ENCODE data around the gene ADORA2A.

Gene ADORA2A

DNA sequence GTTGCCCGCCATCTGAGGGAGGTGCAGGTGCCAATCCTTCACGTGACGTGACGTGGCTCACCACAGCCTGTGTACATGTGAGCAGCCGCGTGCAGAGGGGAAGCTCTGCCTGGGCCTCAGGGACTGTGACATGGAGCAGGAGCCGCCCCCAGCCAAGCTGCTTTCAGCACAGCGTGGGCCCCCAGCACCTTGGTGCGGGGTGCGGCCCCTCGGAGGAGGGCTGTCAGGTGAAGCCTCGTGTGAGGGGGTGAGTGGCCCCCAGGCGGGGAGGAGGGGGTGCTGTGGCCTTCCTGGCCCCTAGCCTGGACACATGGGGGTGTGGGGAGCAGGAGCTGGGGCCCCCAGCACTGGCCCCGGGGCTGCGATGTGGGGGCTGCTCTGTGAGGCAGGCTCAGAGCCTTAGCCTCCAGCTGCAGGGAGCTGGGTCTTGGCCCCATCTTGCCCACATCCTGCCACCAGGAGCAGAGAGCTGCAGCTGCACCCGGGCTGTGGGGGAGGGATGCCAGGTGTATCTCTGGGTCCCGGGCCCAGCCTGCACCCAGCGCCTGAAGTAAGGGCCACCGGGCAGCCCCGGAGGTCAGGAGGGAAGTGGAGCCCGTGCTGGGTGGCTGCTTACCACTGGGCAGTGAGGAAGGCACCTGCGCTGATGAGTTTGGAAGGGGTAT, at the start of gene ADORA2A:
Gene ADORA2A, plus strand, starts transcription at position 100 of the 665 bp plus-strand sequence. CDS start 5,806 bp downstream, outside the sequence.
- DNase-seq (ENCODE audit: insufficient read length, low spot score) (peak; percentile 85), FAIRE-seq (peak; percentile 90)

DNA sequence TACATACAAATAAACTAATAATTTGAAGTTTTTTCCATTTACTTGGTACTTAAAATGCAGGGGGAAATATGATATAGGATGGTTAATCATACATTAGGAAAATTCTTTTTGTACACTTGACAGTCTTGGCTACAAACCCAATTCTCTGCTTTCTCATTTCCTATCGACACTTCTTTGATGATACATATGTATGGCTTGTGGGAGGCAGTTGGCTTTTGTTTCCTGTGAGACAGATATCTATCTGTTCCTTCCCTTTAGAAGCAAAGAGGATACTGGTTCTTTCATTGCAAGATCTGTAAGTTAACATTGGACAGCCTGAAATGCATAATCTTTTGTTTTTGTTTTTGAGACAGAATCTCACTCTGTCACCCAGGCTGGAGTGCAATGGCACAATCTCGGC, 47.9 kb upstream of the ADORA2A start:
- DNase-seq (ENCODE audit: insufficient read length, low spot score), result no peak

DNA sequence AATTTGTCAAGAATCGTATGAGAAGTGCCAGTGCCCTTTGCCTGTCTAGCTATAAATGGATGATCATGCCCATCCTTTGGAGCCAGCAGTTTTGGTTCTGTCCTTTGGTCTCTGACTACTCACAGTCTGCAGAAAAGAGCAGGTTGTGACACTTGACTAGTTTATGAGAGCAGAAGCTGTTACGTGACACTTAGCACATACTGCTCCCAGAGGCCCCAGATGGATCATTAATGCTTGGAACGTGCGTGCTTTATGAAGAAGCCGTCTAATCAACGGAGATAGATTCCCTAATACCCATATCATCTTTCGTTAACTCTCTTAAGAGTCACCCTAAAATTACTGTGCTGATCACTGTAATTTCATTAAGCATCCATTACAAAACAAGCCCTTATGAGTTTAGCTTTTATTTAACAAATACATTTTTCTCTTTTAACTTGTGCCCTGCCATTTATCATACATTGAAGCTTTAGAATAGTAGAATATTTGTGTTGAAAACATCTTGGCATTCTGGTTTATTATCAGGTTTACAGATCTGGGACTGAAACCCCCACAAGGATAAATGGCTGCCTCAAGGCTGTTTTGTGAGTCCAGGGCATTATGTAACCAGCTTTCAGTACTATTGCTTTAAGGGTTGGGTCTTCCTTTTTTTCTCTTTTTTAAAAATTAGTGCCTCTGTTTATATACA, 47.0 kb upstream of the ADORA2A start:
- no peak for FAIRE-seq
- no peak for DNase-seq (ENCODE audit: insufficient read length, low spot score)

More for the DNA sequence above, 47.9 kb upstream of the ADORA2A start:
- no peak for FAIRE-seq

DNA sequence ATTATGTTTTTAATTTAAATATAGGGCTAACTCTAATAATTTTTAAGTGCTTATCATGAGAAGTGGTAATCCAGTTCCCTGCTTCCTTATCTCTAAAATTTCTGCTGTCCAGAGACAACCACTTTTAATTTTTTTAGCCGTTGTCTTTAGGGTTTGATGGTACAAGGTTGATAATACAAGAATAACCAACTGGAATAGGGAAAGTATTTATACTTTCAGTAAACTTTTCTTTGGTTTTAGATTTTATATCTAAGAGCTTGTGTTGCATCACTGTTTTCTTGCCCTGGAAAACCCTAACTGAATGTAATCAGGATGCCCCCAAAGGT, 46.5 kb upstream of the ADORA2A start:
- FAIRE-seq (no peak), DNase-seq (ENCODE audit: insufficient read length, low spot score) (no peak)

DNA sequence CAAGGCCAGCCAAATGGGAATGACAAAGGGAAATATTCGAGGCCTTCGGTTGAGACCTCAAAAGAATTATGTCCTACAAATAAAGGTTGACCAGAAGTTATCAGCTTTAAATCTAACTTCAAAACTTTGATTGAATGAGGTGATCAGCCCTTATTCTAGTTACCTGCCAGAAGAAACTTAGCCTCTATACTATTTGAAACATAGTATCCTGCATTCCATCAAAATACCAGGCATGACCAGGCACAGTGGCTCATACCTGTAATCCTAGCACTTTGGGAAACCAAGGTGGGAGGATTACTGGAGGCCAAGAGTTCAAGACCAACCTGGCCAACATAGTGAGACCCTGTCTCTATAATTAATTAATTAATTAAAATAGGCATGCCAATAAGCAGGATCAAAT, 44.3 kb upstream of the ADORA2A start:
- DNase-seq (ENCODE audit: insufficient read length, low spot score) (no peak), FAIRE-seq (no peak)

DNA sequence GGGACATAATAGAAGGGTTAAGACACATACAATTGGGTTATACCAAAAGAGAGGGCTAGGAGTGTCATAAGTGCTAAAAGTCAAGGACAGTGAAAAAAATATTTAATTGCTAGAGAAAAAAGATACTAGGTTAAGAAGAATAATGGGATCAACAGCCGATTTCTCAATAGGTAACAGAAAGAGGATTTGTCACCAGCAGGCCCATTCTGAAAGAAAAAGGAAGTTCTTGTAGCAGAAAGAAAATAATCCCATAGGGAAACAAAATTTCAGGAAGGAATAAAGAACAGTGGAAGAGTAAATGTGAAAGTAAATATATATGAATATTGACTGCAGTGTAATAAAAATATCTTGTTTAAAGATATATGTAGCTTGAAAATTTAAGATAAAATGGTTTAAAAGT, 43.3 kb upstream of the ADORA2A start:
- FAIRE-seq (no peak), DNase-seq (ENCODE audit: insufficient read length, low spot score) (no peak)

DNA sequence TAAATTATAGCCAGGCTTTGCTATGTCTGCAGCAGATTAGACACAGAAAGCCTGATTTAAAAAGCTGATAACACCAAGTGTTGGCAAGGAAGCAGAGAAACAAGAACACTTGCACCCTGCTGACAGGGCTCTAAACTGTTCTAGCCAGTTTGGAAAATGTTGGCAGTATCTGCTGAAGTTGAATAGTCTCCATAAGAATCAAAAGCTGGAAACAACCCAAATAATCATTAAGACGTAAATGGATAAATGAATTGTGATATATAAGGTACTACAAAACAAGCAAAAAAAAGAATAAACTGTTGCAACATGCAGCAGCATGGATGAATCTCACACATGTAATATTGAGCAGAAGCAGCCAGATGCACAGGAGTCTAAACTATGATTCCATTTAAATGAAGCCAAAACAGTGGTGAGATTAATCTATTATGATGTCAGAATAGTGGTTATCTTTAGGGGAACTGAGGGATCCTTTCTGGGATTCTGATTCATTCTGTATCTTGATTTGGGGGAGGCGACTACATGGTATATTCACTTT, 40.4 kb upstream of the ADORA2A start:
- FAIRE-seq, result peak; percentile 23
- DNase-seq (ENCODE audit: insufficient read length, low spot score), result no peak

DNA sequence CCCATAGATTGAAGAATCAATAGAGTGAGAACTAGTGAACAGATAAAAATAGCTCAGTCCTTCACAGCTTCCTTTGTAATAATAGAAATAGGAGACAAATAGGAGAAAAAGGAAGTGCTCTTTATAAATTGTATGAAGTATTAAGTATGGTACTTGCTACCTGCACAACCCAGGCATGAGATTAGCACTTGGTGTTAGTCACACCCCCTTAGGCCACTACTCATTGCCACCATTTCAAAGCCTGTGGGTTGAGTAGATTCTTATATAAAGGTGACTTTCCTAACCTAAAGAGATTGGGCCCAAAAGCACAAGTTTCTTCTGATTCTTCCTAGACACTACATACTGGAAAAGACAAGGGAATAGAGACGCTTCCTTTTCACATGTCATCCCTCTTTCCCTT, 37.7 kb upstream of the ADORA2A start:
- DNase-seq (ENCODE audit: insufficient read length, low spot score), result no peak
- no peak for FAIRE-seq

DNA sequence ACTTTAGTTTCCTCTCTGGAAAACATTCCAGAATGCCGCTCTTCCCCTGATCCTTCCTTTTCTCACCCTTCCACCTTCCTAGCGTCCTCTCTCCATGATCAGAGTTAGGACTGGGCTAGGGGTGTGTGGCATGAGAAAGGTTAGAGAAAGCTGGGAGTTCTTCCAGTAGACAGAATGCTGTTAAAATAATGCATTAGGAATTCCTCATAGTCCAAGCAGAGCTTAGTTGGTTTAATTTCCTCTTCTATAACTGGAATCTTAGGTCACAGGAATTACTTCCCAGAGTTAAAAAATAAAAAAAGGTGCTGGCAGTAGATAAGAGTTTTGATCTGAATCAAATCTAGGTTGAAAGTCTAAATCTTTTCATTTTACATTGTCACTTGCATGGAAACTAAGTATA, 37.2 kb upstream of the ADORA2A start:
- DNase-seq (ENCODE audit: insufficient read length, low spot score) (no peak), FAIRE-seq (no peak)

DNA sequence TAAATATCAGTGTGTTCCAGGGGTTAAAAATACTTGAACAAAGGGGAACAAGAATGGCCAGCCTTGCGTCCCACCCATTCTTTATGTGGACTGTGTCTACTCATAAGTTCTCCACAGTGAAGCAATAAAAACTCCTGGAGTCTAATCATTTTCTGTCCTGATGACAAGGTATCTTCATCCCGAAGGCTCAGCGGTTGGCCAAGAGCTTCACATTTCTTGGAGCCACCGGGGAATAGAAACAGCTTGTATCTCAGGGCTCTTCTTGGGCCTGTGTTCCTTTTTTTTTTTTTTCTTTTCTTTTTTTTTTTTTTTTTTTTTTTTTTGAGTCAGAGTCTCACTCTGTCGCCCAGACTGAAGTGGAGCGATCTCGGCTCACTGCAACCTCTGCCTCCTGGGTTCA, 36.8 kb upstream of the ADORA2A start:
- FAIRE-seq, result no peak

DNA sequence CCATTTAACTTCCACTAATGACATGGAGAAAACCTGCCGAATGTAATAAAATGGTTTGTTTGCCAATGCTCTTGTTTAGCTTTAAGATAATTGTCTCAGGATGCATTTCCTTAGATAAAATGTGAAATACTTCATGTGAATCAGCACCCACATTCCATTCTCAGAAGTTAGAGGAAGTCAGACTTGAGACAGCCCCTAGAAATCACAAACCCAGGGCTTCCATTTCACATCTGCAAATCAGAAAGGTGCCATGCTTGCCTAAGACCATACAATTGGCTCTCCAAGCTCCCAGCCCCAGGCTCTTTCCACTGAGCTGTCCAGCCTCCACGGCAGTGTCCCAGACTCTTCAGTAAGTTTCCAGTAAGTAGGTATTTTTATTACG, 35.6 kb upstream of the ADORA2A start:
- no peak for DNase-seq (ENCODE audit: insufficient read length, low spot score)
- FAIRE-seq, result no peak

More for the DNA sequence above, 36.8 kb upstream of the ADORA2A start:
- DNase-seq (ENCODE audit: insufficient read length, low spot score), result no peak

DNA sequence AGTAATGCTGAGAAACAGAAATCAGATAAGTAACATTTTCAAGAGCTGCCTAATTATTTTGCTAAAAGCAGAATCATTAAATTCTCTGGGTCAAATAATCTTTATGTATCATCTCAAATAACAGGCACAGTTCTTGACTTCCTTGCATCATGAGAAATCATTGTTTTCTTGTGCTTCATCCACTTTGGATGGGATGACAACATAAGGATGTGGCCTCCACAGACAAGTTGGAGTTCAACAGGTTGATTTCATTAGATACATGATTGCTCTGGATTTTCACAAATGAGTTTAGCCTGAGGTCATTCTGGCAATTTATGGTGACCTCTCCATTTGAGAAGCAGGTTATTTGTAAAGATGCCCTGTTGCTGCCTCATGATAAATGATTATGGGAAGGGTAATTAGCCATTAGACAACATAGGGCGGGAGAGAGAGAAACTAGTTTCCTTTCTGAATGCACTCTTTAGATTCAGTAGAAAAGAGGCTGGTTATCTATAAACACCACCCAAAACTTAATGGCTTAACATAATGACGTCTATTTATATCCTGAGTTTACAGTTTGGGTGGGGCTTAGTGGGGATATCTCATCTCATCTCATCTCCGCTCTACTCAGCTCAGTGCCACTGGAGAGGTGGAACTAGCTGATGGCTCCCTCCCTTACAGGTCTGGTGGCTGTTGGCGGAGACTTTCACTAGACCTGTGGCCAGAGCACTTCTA, 35.0 kb upstream of the ADORA2A start:
- DNase-seq (ENCODE audit: insufficient read length, low spot score) (no peak), FAIRE-seq (no peak)

DNA sequence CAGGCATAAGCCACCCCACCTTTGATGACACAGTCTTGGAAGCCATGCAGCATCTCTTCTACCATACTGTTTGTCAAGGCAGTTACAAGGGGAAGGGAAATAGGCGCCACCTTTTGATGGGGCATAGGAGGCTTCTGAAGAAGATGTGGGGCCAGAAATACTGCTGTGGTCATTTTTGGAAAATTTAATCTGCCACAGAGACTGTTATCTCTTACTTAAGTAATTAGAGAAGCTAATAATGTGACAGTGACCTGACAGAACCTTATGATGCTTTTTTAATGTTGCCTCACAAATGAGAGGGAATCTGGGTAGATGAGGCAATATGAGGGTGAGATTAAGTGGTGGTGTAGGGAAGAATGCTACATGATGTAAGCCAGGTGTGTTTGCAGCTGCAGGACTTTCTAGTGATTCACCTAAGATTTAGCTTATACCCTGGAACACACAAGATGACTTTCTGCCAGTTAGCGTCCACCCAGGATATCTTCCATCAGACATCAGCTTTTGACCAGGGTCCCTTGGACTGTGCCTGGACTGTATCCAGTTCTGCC, 34.3 kb upstream of the ADORA2A start:
- DNase-seq (ENCODE audit: insufficient read length, low spot score) (no peak), FAIRE-seq (no peak)

DNA sequence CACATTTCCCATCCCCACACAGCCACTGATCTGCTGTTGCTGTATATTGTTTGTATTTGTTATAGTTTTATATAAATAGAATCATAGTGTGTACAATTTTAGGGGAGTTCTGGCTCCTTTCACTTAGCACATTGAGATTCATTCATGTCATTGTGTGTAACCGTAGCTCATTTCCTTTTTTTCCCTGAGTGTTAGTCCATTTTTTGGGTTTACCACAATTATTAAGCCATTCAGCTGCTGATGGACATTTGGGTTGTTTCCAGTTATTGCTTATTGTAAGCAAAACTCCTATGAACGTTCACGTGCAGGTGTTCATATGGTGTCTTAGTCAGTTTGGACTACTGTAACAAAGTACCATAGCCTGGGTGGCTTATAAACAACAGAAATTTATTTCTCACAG, 33.6 kb upstream of the ADORA2A start:
- no peak for DNase-seq (ENCODE audit: insufficient read length, low spot score)
- FAIRE-seq, result no peak

DNA sequence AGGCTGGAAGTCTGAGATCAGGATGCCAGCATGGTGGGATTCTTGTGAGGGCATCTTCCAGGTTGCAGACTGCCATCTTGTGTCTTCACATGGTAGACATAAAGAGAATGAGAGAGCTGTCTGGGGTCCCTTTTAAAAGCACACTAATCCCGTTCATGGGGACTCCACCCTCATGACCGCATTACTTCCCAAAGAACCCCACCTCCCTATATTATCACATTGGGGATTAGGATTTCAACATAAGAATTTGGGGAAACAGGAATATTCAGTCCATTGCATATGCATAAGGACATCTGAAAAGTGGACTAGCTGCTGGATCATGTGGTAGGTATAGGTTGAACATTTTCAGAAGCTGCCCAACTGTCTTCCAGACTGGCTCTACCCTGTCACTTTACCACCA, 33.1 kb upstream of the ADORA2A start:
- FAIRE-seq, result no peak

DNA sequence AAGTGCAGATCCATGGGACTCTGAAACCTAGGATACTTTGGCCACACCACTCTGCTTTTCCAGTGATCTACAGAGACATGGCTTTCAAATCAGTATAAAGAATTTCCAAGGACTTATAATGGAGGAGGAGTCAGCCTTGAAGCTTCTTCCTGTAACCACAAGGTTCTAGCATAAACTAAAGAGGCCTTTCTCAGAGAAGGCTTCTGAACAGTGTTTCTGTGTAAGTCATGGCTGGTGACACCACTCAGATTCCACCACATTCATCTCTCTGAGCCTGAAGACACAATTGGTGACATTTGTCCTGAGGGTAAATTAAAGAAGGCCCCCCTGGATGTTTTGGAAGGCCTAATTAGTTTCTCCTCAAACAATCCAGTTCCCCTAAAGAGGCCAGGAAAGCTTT, 29.0 kb upstream of the ADORA2A start:
- FAIRE-seq (no peak), DNase-seq (ENCODE audit: insufficient read length, low spot score) (no peak)

More for the DNA sequence above, 33.1 kb upstream of the ADORA2A start:
- no peak for DNase-seq (ENCODE audit: insufficient read length, low spot score)

DNA sequence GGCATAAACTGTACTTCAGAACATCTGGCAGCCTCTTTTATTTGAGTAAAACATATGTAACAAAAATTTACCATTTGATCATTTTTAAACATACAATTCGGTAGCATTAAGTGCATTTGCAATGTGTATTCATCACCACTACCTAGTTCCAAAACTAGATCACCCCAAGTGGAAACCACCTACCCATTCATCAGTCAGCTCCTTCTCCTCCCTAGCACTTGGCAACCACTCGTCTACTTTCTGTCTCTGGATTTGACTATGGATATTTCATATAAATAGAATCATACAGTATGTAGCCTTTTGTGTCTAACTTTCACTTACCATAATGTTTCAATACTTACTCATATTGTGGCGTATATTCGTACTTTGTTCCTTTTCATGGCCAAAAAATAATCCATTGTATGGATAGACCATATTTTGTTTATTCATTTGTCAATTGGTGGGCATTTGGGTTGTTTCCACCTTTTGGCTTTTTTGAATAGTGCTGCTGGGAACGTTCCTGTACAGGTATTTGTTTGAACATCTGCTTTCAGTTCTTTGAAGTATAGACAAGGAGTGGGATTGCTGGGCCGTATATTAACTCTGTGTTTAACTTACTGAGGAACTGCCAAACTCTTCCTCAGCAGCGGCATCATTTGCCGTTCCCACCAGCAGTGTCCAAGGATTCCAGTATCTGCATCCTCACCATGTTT, 27.2 kb upstream of the ADORA2A start:
- DNase-seq (ENCODE audit: insufficient read length, low spot score), result no peak
- FAIRE-seq, result no peak

DNA sequence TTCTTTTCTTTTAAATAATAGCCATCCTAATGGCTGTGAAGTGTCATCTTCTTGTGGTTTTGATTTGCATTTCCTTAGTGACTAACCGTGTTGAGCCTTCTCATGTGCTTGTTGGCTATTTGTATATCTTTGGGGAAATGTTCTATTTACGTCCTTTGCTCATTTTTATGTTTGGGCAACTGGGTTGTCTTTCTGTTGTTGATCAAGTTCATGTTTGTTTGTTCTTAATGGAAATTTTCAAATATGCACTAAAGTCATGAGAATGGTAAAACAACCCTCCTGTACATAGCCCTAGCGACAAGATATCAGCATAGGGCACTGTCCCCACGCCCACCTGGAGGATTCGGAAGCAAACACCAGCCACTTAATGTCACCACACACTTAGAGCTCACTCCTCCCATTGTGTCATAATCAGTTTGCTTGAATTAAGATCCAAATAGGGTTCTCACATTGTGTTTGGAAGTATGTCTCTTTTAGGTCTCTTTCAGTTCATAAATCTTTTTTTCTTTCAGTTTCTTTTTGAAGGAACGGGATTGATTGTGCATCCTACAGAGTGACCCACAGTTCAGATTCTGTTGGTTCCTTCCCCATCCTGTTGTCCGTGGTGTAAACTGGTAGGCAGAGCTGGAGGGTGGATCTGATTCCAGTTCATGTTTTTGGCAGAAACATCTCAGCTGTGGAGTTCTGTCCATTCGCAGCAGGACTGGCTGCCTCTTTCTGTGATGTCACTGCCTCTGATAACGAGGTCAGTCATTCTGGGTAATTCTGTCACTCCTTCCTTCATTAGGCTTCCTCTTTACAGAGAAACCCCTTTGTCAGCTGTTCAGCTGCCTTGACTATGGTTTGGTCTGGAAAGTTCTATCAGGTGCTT, 26.4 kb upstream of the ADORA2A start:
- DNase-seq (ENCODE audit: insufficient read length, low spot score) (no peak), FAIRE-seq (peak; percentile 99)

DNA sequence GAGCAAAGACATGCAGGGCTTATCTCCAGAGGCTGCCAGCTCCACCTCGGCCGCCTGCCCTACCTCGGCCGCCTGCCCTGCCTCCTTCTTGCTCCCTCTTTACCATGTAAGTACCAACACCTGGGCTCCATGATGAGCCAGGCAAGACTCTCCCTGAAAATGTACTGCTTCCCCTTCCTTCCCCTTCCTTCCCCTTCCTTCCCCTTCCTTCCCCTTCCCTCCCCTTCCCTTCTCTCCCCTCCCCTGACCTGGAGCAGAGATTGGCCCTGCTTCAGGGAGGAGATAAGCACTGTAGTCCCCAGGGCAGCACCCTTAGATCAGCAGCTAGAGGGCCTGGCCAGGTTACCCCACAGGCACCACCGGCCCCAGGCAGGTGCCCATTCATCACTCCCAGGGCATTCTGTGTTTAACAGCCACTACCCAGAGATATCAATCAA, 25.4 kb upstream of the ADORA2A start:
- peak; percentile 21 for FAIRE-seq
- no peak for DNase-seq (ENCODE audit: insufficient read length, low spot score)

All from GM19239 (cell line).